Measurements from ENCODE around the gene NELL1.

DNA sequence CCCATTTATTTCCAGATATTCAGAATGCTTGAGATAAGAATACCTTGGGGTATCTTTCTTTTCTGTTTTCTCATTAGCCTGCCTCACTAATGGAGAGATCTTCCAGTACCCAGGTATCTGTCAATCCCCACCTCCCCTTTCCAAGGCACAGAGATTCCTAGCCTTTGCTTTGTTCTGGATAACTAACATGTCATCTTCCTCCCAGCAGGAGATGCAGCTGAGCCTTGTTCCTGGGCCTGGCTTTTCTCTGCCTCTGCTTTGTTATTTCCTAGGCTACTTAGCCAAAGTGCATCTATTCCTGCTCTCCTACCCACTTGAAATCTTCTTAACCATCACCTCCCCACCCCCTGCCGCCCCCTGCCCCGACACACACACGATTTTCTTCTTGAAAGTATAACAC is 297.1 kb downstream of the NELL1 start:
- TF ChIP-seq, protein P1, sequence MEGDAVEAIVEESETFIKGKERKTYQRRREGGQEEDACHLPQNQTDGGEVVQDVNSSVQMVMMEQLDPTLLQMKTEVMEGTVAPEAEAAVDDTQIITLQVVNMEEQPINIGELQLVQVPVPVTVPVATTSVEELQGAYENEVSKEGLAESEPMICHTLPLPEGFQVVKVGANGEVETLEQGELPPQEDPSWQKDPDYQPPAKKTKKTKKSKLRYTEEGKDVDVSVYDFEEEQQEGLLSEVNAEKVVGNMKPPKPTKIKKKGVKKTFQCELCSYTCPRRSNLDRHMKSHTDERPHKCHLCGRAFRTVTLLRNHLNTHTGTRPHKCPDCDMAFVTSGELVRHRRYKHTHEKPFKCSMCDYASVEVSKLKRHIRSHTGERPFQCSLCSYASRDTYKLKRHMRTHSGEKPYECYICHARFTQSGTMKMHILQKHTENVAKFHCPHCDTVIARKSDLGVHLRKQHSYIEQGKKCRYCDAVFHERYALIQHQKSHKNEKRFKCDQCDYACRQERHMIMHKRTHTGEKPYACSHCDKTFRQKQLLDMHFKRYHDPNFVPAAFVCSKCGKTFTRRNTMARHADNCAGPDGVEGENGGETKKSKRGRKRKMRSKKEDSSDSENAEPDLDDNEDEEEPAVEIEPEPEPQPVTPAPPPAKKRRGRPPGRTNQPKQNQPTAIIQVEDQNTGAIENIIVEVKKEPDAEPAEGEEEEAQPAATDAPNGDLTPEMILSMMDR (IDR thresholded peaks at IDR 0.05) = no peak
- no peak for TF ChIP-seq POLR2A (IDR thresholded peaks at IDR 0.05)

All from adrenal gland (tissue), 5 donors.